OCI-LY1 (cell line): ENCODE results near the gene ACSM5.

Experiments used
- EZH2 ChIP-seq: fragments of 200-600 bp; sonication (generic), shearing (Covaris generic); IDR thresholded peaks from 2 replicates; pipeline ENCODE4 v1.8.0; 2017; ENCODE audit warnings: borderline replicate concordance, mixed run types, mild to moderate bottlenecking, antibody characterized with exemption, low read length, moderate library complexity, mixed read lengths
- TF ChIP-seq, protein P1 (sequence below): fragments of 200-600 bp; sonication (generic), shearing (Covaris generic); IDR thresholded peaks from 2 replicates; pipeline ENCODE4 v1.5.1; 2017; ENCODE audit warnings: mild to moderate bottlenecking, antibody characterized with exemption, low read length, moderate library complexity, mixed read lengths

DNA sequence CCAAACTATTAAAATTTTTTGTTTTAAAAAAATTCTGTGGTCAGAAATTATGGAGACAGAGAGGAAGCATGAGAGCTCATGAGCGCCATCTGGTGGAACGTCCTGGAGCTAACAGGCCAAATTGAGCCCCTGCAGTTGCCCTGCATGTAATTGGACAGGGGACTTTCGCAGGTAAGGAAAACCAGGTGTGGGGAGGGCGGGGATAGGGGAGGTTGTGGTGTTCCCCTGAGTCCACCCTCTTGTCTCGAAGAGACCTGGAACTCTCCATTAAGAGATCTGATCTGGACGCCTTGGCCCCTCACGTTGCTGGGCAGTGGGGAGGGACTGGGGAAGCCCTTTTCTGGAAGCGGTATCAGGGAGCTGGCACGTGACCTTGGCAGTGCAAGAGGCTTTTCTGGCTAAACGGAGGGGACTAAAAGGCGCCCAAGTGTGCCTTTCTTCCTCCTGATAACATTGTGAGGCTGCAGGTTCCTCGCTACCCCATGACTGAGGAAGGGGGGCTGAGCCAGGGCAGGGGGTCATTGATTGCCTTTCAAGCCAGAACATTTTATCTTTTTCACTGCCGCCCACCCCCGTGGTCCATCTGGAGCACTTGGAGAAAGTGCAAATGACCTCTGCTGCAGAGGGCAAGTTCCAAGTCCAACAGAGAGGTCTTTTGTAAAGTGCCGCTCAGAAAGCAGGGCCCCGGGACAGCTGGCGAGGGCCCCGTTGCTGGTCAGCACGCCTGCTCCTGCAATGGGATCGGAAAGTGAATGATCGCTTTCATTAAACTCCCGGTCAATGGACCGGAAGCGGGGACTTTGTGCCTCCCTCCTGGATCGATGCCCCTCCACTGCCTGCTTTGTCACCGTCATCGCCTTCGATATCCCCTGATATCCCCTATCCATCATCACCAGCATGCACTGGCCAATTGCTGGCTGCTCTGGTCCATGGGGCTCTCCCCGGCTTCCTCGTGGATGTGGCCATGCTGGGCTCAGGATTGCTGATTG is 23.2 kb upstream of the ACSM5 start:
- TF ChIP-seq, protein P1, sequence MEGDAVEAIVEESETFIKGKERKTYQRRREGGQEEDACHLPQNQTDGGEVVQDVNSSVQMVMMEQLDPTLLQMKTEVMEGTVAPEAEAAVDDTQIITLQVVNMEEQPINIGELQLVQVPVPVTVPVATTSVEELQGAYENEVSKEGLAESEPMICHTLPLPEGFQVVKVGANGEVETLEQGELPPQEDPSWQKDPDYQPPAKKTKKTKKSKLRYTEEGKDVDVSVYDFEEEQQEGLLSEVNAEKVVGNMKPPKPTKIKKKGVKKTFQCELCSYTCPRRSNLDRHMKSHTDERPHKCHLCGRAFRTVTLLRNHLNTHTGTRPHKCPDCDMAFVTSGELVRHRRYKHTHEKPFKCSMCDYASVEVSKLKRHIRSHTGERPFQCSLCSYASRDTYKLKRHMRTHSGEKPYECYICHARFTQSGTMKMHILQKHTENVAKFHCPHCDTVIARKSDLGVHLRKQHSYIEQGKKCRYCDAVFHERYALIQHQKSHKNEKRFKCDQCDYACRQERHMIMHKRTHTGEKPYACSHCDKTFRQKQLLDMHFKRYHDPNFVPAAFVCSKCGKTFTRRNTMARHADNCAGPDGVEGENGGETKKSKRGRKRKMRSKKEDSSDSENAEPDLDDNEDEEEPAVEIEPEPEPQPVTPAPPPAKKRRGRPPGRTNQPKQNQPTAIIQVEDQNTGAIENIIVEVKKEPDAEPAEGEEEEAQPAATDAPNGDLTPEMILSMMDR = peak; percentile 68
- no peak for TF ChIP-seq EZH2
